HG03520 (cell line): ENCODE measurements around the gene FOXL2.

ENCODE experiments used
- ATAC-seq: cut with Tn5 transposase; IDR thresholded peaks from one replicate; pipeline ENCODE4 v1.9.1; 2021; ENCODE audit warnings: mild to moderate bottlenecking, moderate library complexity; ENCODE audit not compliant: unreplicated experiment

Gene FOXL2

GRCh38 chr3:138898708-138899107, 48.2 kb downstream of the FOXL2 start:
- no peak for ATAC-seq

GRCh38 chr3:138898301-138898700, 48.6 kb downstream of the FOXL2 start:
- no peak for ATAC-seq
